Measurements from ENCODE around the gene HS2ST1. TPM values are rescaled to one million over a fixed set of nuclear protein-coding genes. Genes with fewer than 3 reads are reported as not detected.
A peak's percentile ranks its signal among the peaks of the same experiment; 100 is the strongest.

HS2ST1 gene
- total and polyA plus RNA-seq, 7 donors, result 2.4 to 13.7 (median 10.0) TPM

DNA sequence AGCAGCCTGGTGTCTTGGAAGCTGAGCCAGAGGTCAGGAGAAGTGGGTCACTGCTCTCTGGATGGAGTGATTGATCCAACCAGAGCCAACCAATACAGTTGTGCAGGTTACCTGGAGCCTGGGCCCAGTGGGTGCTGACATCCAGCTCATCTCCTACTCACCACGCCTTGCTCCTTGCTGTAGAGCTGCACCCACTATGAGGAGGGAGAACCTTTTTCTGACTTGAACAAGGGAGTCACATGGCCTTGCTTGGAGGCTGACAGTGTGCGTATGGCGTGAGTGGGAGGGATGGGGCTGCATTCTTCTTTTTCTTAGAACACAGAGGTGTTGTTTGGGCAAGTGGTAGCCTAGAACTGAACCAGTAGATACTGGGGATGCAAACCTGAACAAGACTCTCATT lies 213.1 kb downstream of the HS2ST1 start:
- no peaks in the 10 kb centered on the region for H3K27me3 ChIP-seq
- no peaks in the 10 kb centered on the region for H3K9me3 ChIP-seq
- TF ChIP-seq POLR2AphosphoS5 (IDR thresholded peaks at IDR 0.05) (no peak), EP300 (IDR thresholded peaks at IDR 0.05) (no peak), POLR2A (IDR thresholded peaks at IDR 0.05) (no peak)
- H3K4me1 ChIP-seq, result peaks cover 0 to 12% (median 6%) of the 10 kb centered on the region in 4 donors
- intact Hi-C loops (cut with DNase I), result no loop called here
- no peak overlapping the region for H3K4me3 ChIP-seq
- H3K36me3 ChIP-seq, result no peaks in the 10 kb centered on the region
- DNase-seq, result no peak
- H3K27ac ChIP-seq, result no peak overlapping the region
- 94 to 97% methylated on average over 3 of the region's 3 CpGs for WGBS, 2 donors

- peak overlapping the region in 1 of 4 donors; percentile 35 for H3K27ac ChIP-seq
- H3K36me3 ChIP-seq, result no peaks in the 10 kb centered on the region
- 84% methylated on average over 1 of the region's 1 CpG for WGBS, 2 donors
- H3K4me3 ChIP-seq, result no peak overlapping the region
- no peak for DNase-seq
- H3K9me3 ChIP-seq, result no peaks in the 10 kb centered on the region
- no peaks in the 10 kb centered on the region for H3K27me3 ChIP-seq
- no peak for TF ChIP-seq EP300 (IDR thresholded peaks at IDR 0.05)
- TF ChIP-seq POLR2A (IDR thresholded peaks at IDR 0.05), result no peak
- H3K4me1 ChIP-seq, result peaks cover 0 to 12% (median 7%) of the 10 kb centered on the region in 4 donors
- intact Hi-C loops (cut with DNase I), result no loop called here
These were observed 214.6 kb downstream of the HS2ST1 start for GRCh38 chr1:87129038-87129437.

DNA sequence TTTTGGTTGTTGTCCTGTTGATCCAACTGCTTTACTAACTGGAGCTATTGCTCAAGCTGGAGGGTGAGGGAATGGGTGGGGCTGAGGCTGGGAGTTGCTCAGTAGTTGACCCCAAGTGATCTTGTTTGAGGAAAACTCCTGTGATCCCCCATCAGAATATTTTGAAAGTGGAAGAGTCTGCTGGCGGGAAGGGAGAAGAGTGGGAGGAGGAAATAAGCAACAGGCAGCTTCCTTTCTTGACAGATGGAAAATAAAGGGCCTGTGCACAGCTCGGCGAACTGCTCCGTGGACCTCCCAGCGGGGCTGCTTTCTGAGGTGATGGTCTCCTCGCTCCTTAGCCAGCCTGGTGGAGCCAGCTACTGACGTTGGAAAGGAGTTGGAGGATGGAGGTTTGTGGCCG lies 215.2 kb downstream of the HS2ST1 start:
- H3K27me3 ChIP-seq, result no peaks in the 10 kb centered on the region
- 75 to 83% methylated on average over 8 of the region's 8 CpGs for WGBS, 2 donors
- no peak for TF ChIP-seq EP300 (IDR thresholded peaks at IDR 0.05)
- TF ChIP-seq CTCF (IDR thresholded peaks at IDR 0.05), result no peak
- no peak for TF ChIP-seq POLR2AphosphoS5 (IDR thresholded peaks at IDR 0.05)
- no peak for TF ChIP-seq POLR2A (IDR thresholded peaks at IDR 0.05)
- intact Hi-C loops (cut with DNase I), result loop anchor here (5.0 kb wide), 2 partner anchors 198 to 823 kb away; partner anchors contain the start of gene LMO4
- peak overlapping the region in 3 of 4 donors; percentile 22 to 39 (median 28) for H3K27ac ChIP-seq
- no peaks in the 10 kb centered on the region for H3K36me3 ChIP-seq
- H3K4me3 ChIP-seq, result no peak overlapping the region
- peak; percentile 77 for DNase-seq
- H3K9me3 ChIP-seq, result no peaks in the 10 kb centered on the region
- H3K4me1 ChIP-seq, result peaks cover 0 to 12% (median 7%) of the 10 kb centered on the region in 4 donors

DNA sequence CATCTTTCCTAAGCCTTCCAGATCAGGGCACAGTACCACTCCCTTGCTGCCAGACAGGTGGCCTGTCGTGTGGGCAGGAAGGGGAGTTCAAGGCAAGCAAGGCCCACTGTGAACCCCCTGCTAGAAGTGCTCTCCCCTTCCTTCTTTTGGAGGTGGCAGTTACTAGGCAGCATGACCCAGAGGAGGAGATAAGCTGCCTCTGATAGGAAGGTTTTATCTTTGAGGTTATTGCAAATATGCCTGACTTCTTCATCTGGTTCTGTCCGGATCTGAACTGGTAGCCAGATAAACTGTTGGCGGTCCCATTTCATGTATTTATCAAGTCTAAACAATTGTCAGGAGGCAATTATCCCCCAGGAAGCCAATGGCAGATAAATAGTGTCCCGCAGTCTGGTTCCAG lies 216.0 kb downstream of the HS2ST1 start:
- Histone ChIP-seq H3K27me3 (no peaks in the 10 kb centered on the region), H3K36me3 (no peaks in the 10 kb centered on the region), H3K27ac (no peak overlapping the region), H3K9me3 (no peaks in the 10 kb centered on the region), H3K4me3 (no peak overlapping the region), H3K4me1 (peaks cover 0 to 12% (median 7%) of the 10 kb centered on the region in 4 donors)
- TF ChIP-seq POLR2AphosphoS5 (IDR thresholded peaks at IDR 0.05) (no peak), EP300 (IDR thresholded peaks at IDR 0.05) (no peak), POLR2A (IDR thresholded peaks at IDR 0.05) (no peak), CTCF (IDR thresholded peaks at IDR 0.05) (no peak)
- intact Hi-C loops (cut with DNase I), result loop anchor here (5.0 kb wide), 2 partner anchors 197 to 822 kb away; partner anchors contain the start of gene LMO4
- 78 to 89% methylated on average over 4 of the region's 4 CpGs for WGBS, 2 donors
- DNase-seq, result no peak

DNA sequence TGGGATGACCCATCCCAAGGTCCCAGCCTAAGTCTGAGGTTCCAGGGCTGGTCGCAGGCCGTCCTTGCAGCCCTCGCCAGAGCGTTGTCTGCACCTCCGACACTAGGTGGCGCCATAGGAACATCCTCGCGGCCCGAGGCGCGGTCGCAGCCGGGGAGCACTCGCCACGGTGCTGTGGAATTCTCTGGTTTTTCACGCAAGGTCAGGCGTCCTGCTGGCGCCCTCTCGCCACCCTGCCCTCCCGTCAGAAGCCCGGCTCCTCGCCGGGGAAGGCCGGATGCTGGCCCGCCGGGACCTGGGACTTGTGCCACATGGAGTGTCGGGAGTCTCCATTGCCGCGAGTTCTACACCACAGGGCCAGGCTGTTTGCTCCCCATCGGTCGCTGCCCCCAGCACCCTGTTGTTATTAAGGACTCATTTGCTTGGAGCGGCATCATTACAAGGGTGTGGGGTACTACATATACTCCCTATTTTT lies 217.4 kb downstream of the HS2ST1 start:
- H3K9me3 ChIP-seq, result no peaks in the 10 kb centered on the region
- WGBS, 2 donors, result 1% methylated on average over 32 of the region's 32 CpGs
- intact Hi-C loops (cut with DNase I), result loop anchor here (5.0 kb wide), 2 partner anchors 195 to 820 kb away; partner anchors contain the start of gene LMO4

More for the DNA sequence above, 217.4 kb downstream of the HS2ST1 start:
- Histone ChIP-seq H3K27me3 (no peaks in the 10 kb centered on the region), H3K36me3 (no peaks in the 10 kb centered on the region), H3K4me3 (peak overlapping the region; percentile 31 to 54 (median 46)), H3K4me1 (peaks cover 0 to 12% (median 7%) of the 10 kb centered on the region in 4 donors), H3K27ac (peak overlapping the region; percentile 6 to 57 (median 20))
- DNase-seq, result peak; percentile 85
- TF ChIP-seq CTCF (IDR thresholded peaks at IDR 0.05), result peak; percentile 52 to 93 (median 73)
- TF ChIP-seq POLR2AphosphoS5 (IDR thresholded peaks at IDR 0.05), result no peak

Measured in sigmoid colon (tissue), 7 donors.